NCI-H1417 treated with DMSO at 0.1 percent for 48 hours (cell line): ENCODE data around the gene ADORA3.

Source experiments
- DNase-seq: peaks from one replicate; lab custom pipeline; 2025; lab: John Stamatoyannopoulos, UW

Gene ADORA3

DNA sequence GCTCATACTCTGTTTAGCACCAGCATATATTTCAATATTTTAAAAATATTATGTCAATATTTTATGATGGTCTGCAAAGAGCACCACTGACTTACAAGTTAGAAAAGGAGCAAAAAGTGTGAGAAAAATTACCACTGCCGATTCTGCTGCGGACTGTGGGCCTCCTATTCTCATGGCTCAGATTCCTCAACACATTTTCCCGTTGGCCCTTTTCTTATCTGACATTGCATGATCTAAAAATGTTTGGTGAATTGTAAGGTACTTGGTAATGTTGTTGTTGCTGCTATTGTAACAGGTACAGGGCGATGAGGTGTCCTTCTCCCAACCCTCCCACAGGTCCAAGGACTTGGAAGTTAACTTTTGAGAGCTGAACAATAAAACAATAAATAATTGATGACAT, 28.9 kb downstream of the ADORA3 start:
- no peak for DNase-seq

DNA sequence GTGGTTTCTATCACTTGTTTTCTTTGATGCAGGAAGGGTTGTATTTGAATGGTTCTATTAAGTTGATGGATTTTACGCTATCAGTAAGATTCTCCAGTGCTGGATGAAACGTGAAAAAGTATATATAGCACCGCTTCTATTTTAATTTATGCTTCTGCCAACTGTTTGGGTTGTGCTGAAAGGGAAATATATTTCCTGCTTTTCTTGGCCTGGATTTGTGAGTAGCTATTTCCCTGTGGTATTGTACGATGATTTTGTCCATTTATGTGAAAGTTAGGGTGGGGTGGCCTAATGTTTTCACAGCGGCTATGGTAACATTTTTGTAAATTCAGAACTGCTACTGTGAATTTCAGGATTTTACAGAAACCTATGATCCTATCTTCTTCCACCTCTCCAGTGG, 29.3 kb downstream of the ADORA3 start:
- no peak for DNase-seq

DNA sequence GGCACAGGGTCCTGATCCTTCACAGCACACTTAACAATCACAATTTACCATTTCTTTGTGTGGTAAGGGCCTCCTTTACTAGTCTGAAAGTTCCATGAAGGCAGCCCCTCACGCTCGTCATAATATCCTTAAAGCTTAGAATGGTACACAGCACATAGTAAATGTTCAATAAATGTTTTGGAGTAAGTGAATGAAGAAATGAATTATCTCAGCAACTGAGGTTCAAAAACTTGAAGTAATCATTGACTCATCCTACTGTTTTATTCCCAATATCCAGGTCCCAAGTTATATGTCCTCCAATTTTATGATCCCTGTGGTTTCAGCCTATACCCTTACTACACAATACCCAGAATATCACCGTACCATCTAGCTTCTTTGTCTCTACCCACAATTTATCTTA, 31.9 kb downstream of the ADORA3 start:
- no peak for DNase-seq

DNA sequence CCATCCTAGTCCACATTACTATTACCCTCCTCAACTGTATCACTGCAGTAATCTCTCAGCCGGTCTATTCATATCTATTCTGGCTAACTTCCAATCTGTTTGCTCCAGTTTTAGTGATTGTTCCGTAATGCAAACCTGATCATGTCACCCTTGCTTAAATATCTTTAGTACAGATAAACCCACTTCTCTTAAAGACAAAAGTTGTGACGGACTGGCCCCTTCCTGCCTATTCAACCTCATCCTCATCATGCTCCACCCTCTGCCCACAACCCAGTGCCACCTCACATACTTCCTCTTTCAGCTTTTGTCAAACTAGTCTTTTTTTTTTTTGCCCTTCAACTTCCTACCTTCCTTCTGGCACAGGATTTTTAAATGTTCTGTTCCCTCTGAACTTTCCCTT, 32.4 kb downstream of the ADORA3 start:
- no peak for DNase-seq

DNA sequence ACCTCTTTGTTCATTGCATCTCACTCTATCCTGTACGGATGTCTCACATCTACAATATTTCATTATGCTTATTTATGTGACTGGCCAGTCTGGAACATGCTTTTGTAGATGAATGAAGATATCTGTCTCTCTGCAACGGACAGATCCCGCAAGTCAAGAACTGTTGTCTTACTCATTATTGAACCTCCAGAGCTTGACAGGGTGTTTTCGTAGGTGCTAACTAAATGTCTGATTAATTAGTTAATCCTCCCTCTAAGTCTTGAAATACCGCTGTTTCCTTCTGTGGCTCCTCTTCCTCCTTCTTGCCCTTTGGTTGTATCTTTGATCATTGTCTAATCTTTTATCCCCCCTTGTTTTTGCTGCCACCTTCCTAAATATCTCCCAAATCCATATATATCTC, 32.8 kb downstream of the ADORA3 start:
- no peak for DNase-seq

DNA sequence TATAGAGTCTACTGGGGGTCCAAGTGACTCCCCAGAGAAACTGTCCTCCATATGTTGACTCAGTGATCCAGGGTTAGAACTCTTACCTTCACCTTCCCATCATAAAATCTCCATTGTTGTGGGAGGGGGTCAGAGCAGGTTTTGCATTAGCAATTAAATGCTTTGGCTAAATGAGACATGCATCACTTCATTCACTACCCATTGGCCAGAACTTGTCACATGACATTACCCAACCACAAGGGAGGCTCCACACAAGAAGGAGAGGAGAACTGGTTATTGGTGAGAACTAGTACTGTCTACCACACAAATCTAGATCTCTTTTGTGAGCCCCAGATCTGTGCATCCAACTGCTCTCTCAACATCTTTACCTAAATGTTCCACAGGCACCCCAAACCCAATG, 33.9 kb downstream of the ADORA3 start:
- DNase-seq, result no peak

DNA sequence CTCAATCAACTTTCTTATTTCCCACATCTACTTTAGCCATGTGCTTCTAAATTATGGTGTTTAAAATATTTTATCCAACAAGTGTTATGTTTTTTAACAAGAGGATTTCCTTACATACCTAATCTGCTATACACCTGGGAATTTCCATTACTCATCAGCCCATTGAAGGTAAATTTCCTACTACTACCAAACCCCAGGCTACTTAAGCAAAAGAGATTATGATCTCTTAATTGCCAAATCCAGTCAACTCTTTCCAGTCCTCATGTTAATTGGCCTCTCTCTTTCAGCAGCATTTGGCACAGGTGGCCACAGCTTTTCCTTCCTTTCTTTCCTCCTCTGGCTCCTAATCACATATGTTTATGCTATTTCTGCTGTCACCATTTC, 34.7 kb downstream of the ADORA3 start:
- no peak for DNase-seq

DNA sequence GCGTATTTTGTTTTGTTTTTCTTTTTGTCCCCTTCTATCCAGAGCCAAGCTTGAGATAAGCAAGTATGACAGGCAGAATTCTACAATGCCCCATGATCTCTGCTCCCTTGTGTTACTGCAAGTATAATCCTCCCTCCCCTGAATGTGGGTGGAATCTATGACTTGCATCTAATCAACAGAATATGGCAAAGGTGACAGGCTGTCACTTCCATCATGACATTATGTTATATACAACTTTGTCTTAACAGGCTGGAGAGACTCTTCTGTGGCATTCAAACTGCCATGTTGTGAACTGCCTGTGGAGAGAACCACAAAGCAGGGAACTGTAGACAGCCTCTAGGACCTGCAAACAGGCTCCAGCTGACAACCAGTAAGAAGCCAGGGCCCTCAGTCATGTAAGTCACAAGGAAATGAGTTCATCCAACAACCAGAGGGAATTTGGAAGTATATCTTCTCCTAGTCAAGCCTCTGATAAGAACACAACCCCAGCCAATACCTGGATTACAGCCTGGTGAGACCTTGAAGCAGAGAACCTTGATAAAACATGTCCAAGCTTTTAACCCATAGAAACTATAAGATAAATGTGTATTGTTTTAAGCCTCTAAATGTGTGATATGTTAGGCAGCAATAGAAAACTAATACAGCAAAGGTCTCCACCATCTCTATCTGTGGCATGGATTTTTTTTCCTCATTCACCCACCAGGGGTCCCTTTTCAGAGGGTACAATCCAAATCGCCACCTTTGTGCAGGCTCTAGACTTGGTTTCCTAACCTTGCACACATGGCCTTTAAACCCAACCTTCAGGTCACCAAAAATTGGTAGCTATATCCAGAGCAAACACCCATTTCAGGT, 35.3 kb downstream of the ADORA3 start:
- no peak for DNase-seq

DNA sequence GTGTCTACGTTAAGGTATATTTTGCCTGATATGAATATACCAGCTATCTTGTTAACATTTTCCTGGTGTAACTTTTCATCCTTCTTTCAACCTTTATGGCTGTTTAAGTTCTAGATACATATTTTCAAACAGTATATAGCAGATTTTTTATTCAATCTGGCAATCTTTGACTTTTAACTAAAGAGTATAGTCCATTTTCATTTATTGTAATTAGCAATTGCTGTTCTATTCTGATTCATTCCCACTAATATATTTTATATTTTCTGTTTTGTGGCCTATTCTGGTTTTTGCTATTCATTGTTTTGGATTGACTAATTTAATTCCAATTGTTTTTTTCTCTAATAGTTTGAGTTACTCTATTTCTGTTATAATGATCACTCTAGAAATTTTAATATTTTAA, 37.0 kb downstream of the ADORA3 start:
- DNase-seq, result no peak

DNA sequence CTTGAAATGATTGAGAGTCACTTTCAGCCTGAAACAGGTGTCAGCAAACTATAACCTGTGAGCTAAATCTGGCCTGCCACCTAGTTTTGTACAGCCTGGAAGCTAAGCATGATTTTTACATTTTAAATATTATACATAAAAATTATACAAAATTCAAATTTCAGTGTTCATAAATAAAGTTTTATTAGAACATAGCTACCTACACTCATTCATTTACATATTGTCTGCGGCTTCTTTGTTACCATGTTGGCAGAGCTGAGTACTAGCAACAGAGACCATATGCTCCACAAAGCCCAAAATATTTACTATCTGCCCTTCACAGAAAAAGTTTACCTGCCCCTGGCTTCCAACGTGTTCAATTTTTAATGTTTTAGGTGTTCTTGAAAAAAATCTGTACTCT, 37.7 kb downstream of the ADORA3 start:
- no peak for DNase-seq

DNA sequence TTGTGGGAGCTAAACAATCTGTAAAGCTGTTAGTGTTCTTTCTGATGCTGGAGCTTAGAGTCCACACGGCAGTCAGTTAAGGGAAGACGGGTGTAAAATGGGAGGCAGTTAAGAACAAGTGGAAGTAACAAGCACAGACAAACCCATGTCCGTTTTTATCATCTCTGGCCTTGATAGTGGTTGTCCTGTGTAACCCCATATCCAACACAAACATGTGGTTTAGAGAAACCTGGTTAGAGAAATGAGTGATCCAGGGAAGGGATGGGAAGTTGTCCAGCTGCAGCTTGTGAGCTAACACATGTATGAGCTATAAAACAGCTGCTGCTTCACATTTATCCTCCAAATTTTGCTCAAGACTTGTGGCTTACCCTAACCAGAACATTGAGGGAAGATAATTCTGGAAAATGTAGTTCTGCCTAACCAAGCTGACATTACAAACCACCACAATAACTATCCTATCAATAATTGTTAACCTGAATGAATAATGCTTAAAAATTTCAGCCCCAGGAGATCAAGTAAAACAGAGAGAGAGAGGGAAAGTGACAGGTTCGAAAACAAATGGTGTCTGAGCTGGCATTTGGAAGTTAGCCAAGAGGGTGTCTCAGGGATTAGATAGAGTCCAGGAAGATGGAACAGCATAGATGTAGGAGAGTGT, 40.3 kb downstream of the ADORA3 start:
- no peak for DNase-seq

DNA sequence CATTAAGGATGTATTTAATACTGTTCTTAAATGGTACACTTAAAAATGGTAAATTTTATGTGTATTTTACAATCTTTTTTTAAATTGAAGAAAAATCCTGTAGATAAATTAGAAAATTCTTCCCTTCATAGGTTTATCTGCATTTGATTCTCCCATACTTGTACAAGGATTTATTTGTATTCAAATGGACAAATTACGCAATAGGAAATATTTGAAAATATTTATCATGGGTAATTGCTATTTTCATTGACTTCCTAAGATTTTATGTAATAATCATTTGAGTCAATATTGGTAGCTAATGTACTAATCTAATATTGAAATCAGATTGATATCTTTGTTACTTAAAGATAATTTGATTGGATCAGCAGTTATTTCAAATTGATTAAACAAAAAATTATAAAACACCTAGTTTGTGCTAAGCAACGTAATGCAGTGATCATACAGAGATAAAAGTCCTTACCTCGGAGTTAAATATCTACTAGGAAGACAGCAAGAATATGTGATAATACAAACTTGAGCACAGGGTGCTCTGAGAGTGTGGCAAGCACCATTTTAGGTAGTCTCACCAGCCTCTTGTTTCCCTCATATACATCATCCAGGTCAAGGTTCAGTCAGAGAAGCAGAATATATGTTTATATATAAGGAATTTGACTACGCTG, 40.9 kb downstream of the ADORA3 start:
- DNase-seq, result no peak

DNA sequence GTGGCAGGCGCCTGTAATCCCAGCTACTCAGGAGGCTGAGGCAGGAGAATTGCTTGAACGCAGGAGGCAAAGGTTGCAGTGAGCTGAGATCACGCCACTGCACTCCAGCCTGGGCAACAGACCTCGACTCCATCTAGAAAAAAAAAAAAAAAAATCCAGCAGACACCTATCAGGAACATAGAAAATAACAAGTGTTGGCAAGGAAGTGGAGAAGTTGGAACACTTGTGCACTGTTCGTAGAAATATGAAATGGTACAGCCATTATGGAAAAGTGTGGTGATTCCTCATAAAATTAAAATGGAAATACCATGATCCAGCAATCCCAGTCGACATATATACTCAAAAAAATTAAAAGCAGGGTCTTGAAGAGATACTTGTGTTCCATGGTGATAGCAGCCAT, 41.7 kb downstream of the ADORA3 start:
- DNase-seq, result no peak

DNA sequence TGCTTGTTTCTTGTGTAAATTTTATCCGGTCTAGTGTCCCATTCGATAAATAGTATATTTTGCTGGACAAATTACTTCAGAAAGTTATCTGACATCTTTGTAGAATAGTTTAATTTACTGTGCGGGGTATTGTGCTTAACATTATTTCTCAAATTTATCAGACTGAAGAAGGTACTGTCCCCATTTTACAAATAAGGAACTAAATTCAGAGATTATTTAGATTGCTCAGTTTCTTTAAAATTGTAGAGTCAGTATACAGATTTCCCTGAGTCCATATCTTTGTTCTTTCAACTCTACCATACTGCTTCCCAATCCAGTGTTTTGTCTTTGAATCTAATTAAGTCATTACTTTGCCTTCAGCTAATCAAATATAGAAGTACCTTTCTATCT, 47.8 kb downstream of the ADORA3 start:
- DNase-seq, result no peak

DNA sequence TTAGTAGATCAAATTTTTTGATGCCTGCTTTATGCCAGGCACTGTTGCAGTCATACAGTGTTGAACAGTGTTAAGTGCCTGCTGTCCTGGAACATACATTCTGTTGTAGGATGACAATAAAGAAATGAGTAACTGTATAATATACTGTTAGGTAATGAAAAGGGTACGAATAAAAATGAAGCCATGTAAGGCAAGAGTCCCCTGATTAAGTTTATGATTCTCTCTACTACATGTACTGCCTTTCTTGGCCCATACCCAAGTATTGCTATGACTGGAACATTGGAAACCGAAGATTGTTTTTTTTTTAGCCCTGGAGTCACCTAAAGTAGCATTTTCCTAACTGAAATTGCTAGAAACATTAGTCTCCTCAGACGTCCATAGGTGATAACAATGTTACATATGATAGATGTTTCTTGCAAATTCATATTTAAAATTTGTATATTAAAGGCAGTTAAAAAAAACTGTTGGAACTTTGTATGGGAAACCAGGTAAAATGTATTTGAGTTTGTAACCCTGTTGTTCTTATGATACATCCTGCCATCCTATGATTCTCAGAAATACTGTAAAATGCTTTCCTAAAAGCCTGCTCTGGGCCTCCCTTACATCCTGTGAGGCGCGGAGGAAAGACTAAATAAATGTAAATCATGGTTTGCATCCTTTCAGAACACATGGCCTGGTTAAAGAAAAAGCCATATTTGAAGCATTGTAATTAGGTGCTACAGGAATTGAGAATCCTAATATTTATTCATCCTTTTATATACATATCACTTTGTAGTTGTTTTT, 48.4 kb downstream of the ADORA3 start:
- DNase-seq, result no peak

DNA sequence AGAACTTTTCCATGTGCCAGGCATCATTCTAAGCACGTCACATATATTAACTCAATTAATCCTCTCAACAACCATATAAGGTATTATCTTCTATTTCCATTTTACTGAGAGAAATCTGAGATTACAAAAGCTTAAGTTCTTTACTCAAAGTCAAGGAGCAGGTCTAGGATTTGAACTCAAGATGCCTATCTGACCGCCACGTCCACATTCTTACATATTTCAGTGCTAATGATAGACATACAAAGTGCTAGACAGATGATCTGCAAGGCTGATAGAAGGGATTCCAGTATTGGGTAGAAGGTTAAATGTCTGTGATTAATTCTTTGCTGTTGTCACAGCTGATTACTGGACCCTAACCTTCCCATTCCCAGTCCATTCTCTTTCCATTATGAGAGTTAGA, 49.7 kb downstream of the ADORA3 start:
- no peak for DNase-seq

DNA sequence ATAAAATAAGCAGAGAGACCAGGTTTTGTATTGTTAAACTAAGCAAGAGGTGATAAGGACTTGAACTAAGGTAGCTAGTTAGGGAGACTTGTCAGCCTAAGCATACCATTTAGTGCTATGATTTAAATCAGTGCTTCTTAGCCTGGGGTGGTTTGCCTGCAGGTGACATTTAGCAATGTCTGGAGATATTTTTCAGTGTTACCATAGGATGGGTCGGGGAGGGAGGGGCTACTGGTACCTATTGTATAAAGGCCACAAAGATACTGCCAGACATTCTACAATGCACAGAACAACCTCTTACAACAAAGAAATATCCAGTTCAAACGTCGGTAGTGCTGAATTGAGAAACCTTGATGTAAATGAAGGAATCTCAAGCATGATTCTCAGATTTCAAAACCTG, 50.9 kb downstream of the ADORA3 start:
- DNase-seq, result no peak

DNA sequence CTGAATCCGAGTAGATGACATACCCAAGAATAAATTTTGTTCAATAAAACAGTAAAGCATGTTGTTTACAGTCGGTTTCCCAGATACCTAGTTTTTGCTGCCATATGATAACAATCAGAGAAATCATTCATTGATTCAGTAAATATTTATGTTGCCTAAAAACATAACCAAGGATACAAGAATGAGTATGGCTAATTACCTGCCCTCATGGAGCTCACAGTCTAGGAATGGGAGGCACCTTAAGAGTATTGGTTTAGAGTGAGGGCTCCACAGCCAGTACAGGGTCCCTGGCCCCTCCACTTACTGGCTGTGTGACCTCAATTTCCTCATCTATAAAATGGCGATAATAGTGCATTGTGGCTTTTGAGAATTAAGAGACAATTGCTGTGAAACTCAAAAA, 53.2 kb downstream of the ADORA3 start:
- no peak for DNase-seq

DNA sequence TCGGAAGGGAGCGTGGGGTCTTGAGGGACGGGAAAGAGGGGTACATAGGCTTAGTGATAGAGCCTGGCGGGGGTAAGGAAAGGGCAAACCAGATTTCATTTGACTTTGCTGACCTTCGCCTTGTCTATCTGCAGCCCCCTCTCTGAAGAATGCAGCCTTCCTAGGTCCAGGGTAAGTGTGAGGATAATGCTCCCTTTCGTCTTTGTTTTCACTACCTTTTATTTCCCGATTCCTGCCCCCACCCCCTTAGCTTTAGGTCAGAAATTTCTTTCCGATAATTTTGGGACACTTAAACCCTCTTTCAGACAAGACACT, 53.8 kb downstream of the ADORA3 start:
- DNase-seq, result no peak
